Gastroesophageal sphincter (tissue), 3 donors: Measurements from ENCODE around the gene DACT2.

Experiments
- POLR2A ChIP-seq, 2 donors: fragments of 450-650 bp; IDR thresholded peaks; one replicate each; pipeline ENCODE4 v1.6.1; 2017; ENCODE audit warnings: antibody characterized with exemption in 2 of 2, mild to moderate bottlenecking in 2 of 2, moderate library complexity in 1 of 2
- TF ChIP-seq, protein P1 (sequence below), 4 experiments: fragments of 200-600 bp in 2 of 4; fragments of 450-650 bp in 2 of 4; sonication (generic) in 1 of 4; IDR thresholded peaks; one replicate each; pipeline ENCODE4 v1.5.1; 2017 to 2019; ENCODE audit warnings: antibody characterized with exemption in 4 of 4, mild to moderate bottlenecking in 2 of 4, moderate library complexity in 2 of 4

DNA sequence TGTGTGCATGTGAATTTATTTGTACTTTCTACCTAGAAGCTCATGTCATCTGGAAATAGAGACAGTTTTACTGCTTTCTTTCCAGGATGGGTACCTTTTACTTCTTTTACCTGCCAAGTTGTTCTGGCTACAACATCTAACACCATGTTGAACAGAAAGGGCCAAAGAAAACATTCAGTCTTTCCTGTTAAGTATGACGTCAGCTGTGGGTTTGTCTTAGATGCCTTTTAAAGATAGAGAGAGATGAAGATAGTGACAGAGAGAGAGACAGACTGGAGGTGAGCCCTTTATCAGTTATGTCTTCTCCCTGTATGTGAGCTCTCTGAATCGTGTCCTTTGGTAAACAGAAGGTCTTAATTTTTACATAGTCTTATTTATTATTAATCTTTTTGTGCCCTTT lies 3.4 kb upstream of the DACT2 start:
- TF ChIP-seq POLR2A (IDR thresholded peaks at IDR 0.05), result no peak
- TF ChIP-seq, protein P1, sequence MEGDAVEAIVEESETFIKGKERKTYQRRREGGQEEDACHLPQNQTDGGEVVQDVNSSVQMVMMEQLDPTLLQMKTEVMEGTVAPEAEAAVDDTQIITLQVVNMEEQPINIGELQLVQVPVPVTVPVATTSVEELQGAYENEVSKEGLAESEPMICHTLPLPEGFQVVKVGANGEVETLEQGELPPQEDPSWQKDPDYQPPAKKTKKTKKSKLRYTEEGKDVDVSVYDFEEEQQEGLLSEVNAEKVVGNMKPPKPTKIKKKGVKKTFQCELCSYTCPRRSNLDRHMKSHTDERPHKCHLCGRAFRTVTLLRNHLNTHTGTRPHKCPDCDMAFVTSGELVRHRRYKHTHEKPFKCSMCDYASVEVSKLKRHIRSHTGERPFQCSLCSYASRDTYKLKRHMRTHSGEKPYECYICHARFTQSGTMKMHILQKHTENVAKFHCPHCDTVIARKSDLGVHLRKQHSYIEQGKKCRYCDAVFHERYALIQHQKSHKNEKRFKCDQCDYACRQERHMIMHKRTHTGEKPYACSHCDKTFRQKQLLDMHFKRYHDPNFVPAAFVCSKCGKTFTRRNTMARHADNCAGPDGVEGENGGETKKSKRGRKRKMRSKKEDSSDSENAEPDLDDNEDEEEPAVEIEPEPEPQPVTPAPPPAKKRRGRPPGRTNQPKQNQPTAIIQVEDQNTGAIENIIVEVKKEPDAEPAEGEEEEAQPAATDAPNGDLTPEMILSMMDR (IDR thresholded peaks at IDR 0.05), result no peak
